MM.1S (cell line): Measurements from ENCODE around the gene HEXIM1.
A peak's percentile ranks its signal among the peaks of the same experiment; 100 is the strongest.

Source experiments
- DNase-seq: peaks from one replicate; pipeline ENCODE4 v3.0.0-alpha.2; 2015
- H2AFZ ChIP-seq: fragments of 300-600 bp; sonication (generic); 2 replicates; pipeline ENCODE4 v1.6.0; 2016; ENCODE audit warnings: antibody characterized with exemption, low read length
- H3F3A ChIP-seq: fragments of 300-600 bp; sonication (generic); 2 replicates; pipeline ENCODE4 v1.6.1; 2016; ENCODE audit warnings: mild to moderate bottlenecking, antibody characterized with exemption, low read length, moderate library complexity, mixed read lengths; ENCODE audit not compliant: insufficient read depth
- H3K27ac ChIP-seq: fragments of 300-600 bp; sonication (generic); 2 replicates; pipeline ENCODE4 v1.5.1; 2016; ENCODE audit warnings: mild to moderate bottlenecking, low read length
- H3K27me3 ChIP-seq: fragments of 300-600 bp; sonication (generic); replicated peaks from 2 replicates; pipeline ENCODE4 v1.6.0; 2016; ENCODE audit warnings: low read length; ENCODE audit not compliant: insufficient read depth
- H3K36me3 ChIP-seq: fragments of 300-600 bp; sonication (generic); replicated peaks from 2 replicates; pipeline ENCODE4 v1.6.1; 2016; ENCODE audit warnings: mild to moderate bottlenecking, low read length, mixed read lengths; ENCODE audit not compliant: insufficient read depth
- H3K4me1 ChIP-seq: fragments of 300-600 bp; sonication (generic); 2 replicates; pipeline ENCODE4 v1.6.1; 2016; ENCODE audit warnings: low read length, mixed read lengths
- H3K4me2 ChIP-seq: fragments of 300-600 bp; sonication (generic); 2 replicates; pipeline ENCODE4 v1.6.0; 2016; ENCODE audit warnings: low read depth, low read length
- H3K4me3 ChIP-seq: fragments of 300-600 bp; sonication (generic); 2 replicates; pipeline ENCODE4 v1.5.1; 2016; ENCODE audit warnings: low read length, mixed read lengths
- H3K79me2 ChIP-seq: fragments of 300-600 bp; sonication (generic); 2 replicates; pipeline ENCODE4 v1.6.1; 2016; ENCODE audit warnings: mixed run types, low read length, mixed read lengths
- H3K9ac ChIP-seq: fragments of 300-600 bp; sonication (generic); 2 replicates; pipeline ENCODE4 v1.6.1; 2016; ENCODE audit warnings: low read length, mixed read lengths
- H3K9me2 ChIP-seq: fragments of 300-600 bp; sonication (generic); replicated peaks from 2 replicates; pipeline ENCODE4 v1.6.1; 2016; ENCODE audit warnings: mild to moderate bottlenecking, low read length, mixed read lengths; ENCODE audit not compliant: insufficient read depth
- H3K9me3 ChIP-seq: fragments of 300-600 bp; sonication (generic); replicated peaks from 2 replicates; pipeline ENCODE4 v1.6.1; 2016; ENCODE audit warnings: mild to moderate bottlenecking, low read length, mixed read lengths; ENCODE audit not compliant: insufficient read depth
- H4K20me1 ChIP-seq: fragments of 300-600 bp; sonication (generic); 2 replicates; pipeline ENCODE4 v1.6.1; 2016; ENCODE audit warnings: mild to moderate bottlenecking, low read length, moderate library complexity, mixed read lengths; ENCODE audit not compliant: insufficient read depth
- EZH2 ChIP-seq: fragments of 300-600 bp; sonication (generic); optimal IDR thresholded peaks from 2 replicates; pipeline ENCODE3; 2017; ENCODE audit warnings: low read depth, mild to moderate bottlenecking, antibody characterized with exemption, low read length, mixed read lengths
- EZH2phosphoT487 ChIP-seq: fragments of 300-600 bp; sonication (generic); IDR thresholded peaks from 2 replicates; pipeline ENCODE4 v1.6.1; 2018; ENCODE audit warnings: antibody characterized with exemption, low read length
- TF ChIP-seq, protein P1 (sequence below): fragments of 300-600 bp; sonication (generic); IDR thresholded peaks from 2 replicates; pipeline ENCODE4 v1.5.1; 2016; ENCODE audit warnings: antibody characterized with exemption, low read length, mixed read lengths

HEXIM1 gene

DNA sequence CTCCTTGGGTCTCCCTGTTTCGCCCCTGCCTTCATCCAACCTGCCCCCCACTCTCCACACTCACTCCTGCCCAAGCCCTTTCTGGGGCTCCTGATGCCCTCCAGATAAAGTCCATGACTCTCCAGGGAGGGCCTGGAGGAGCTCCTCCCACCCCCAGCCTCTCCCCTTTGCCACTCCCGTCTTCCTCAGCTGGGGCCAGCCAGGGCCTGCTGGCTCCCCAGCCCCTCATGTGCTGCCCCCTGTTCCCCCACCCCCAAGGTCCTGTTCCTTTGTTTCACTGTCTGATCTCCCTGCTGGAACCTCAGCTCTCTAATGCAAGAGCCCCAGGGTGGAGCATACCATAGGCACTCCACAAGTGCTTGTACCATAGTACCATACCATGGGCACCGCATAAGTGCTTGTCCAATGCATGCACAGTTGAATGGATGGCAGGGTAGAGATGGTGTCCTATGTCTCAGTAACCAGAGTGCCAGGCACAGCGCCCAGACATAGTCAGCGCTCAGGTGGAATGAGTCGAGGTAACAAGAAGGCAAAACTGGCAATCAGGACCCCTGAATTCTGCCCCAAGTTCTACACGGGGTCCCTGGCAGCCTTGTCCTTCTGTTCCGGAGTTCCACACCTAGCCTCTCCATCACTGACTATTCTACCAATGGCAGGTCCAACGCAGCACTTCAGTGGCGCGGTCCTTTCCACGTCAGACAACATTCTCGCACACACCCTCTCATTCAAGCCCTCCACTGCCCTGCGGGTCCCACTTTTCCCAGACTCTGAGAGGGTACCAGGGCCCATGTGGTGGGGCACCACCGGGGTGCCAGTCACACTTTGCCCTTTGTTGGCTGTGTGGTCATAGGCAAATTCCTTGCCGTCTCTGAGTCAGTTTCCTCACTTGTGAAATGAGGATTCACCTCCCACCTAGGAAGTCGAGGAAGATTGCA, 17.3 kb upstream of the HEXIM1 start:
- H3K9me3 ChIP-seq: no peaks in the 10 kb centered on the region
- H3K79me2 ChIP-seq: peaks cover 2% of the 10 kb centered on the region; the same call in 1 of the 2 replicates
- no peak overlapping the region for H2AFZ ChIP-seq
- H3K9ac ChIP-seq: no peak overlapping the region
- H3K36me3 ChIP-seq: no peaks in the 10 kb centered on the region
- TF ChIP-seq, protein P1, sequence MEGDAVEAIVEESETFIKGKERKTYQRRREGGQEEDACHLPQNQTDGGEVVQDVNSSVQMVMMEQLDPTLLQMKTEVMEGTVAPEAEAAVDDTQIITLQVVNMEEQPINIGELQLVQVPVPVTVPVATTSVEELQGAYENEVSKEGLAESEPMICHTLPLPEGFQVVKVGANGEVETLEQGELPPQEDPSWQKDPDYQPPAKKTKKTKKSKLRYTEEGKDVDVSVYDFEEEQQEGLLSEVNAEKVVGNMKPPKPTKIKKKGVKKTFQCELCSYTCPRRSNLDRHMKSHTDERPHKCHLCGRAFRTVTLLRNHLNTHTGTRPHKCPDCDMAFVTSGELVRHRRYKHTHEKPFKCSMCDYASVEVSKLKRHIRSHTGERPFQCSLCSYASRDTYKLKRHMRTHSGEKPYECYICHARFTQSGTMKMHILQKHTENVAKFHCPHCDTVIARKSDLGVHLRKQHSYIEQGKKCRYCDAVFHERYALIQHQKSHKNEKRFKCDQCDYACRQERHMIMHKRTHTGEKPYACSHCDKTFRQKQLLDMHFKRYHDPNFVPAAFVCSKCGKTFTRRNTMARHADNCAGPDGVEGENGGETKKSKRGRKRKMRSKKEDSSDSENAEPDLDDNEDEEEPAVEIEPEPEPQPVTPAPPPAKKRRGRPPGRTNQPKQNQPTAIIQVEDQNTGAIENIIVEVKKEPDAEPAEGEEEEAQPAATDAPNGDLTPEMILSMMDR: no peak
- TF ChIP-seq EZH2 (no peak), EZH2phosphoT487 (no peak)
- no peak overlapping the region for H3K4me2 ChIP-seq
- peaks cover 6% of the 10 kb centered on the region; the same call in 1 of the 2 replicates for H3K4me1 ChIP-seq
- no peaks in the 10 kb centered on the region for H4K20me1 ChIP-seq
- 0 out of 2 replicates have a peak, but pooled peaks cover 8% of the 10 kb centered on the region for H3K27me3 ChIP-seq
- no peak overlapping the region for H3K27ac ChIP-seq
- H3F3A ChIP-seq: peaks cover 6% of the 10 kb centered on the region
- H3K9me2 ChIP-seq: no peaks in the 10 kb centered on the region
- DNase-seq: no peak
- H3K4me3 ChIP-seq: no peak overlapping the region

DNA sequence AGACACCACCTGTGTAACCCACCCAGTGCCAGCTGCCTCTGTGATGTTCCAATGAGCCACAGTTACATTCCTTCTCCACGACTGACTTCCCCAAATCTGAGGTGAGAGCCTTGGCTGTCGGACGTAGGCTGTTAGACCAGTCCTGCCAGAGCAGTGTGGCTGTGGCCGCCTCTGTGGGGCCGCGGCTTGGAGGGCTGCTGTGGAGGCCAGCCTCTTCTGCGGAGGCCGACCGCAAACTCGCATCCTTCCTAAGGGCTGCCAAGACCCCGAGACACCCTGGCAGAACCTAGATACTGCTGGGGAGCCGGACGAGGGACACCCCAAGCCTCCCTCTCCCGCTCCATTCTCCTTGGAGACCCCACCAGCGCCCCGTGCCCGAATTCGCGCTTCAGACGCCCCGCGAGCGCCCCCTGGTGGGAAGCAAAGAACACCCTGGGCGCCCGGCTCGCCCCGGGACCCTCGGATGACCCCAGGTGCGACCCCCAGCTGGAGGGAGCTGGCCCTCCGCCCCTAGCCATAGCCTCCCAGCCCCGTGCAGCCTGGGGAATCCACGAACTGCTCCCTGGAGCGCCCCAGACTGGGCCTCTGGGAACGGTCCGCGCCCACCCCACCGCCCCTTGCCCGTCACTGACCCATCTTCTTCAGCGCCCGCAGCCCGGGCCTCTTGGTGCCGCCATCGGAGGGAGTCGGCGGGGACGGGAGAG, 16.5 kb upstream of the HEXIM1 start:
- Histone ChIP-seq H2AFZ (peak overlapping the region; percentile 91), H3K9ac (peak overlapping the region; percentile 46; the same call in 1 of the 2 replicates), H3K9me2 (no peaks in the 10 kb centered on the region), H3K9me3 (no peaks in the 10 kb centered on the region), H4K20me1 (no peaks in the 10 kb centered on the region), H3K27me3 (0 out of 2 replicates have a peak, but pooled peaks cover 8% of the 10 kb centered on the region), H3K27ac (no peak overlapping the region), H3K79me2 (peaks cover 10% of the 10 kb centered on the region; the same call in 1 of the 2 replicates), H3K4me3 (peak overlapping the region; percentile 76), H3F3A (peaks cover 6% of the 10 kb centered on the region), H3K36me3 (no peaks in the 10 kb centered on the region), H3K4me1 (peaks cover 10% of the 10 kb centered on the region), H3K4me2 (peak overlapping the region; percentile 99)
- no peak for TF ChIP-seq EZH2
- TF ChIP-seq, protein P1: peak; percentile 74
- TF ChIP-seq EZH2phosphoT487: no peak
- DNase-seq: peak; percentile 24

DNA sequence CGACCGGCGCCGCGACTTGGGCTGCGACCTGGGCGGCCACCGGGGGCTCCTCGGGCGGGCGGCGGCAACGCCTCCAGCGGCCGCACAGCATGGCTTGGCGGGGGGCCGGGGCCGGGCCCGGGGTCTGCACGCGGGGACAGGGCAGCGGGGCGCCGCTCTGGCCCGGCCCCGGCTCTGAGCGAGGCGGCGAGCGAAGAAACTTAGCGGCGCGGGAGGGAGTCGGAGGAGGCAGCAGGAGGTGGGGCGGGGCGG, 16.0 kb upstream of the HEXIM1 start, which contains the start of gene PLCD3:
PLCD3 (minus strand) TSS at position 196 of the 252 bp plus-strand sequence; CDS start at position 91, 105 bp downstream.
- peak within 1 kb of the TSS; percentile 97 for H3K4me3 ChIP-seq
- peak within 1 kb of the TSS; percentile 82 for H3K9ac ChIP-seq
- no peaks in the 10 kb centered on the region for H4K20me1 ChIP-seq
- H3K27me3 ChIP-seq: 0 out of 2 replicates have a peak, but pooled peaks cover 8% of the 10 kb centered on the region
- H3K4me2 ChIP-seq: peak within 1 kb of the TSS; percentile 100
- peak within 1 kb of the TSS; percentile 99 for H2AFZ ChIP-seq
- peaks cover 6% of the 10 kb centered on the region for H3F3A ChIP-seq
- H3K9me2 ChIP-seq: no peaks in the 10 kb centered on the region
- H3K36me3 ChIP-seq: no peaks in the 10 kb centered on the region
- no peaks in the 10 kb centered on the region for H3K9me3 ChIP-seq
- peaks cover 10% of the 10 kb centered on the region for H3K4me1 ChIP-seq
- H3K27ac ChIP-seq: peak within 1 kb of the TSS; percentile 88
- peaks cover 12% of the 10 kb centered on the region; the same call in 1 of the 2 replicates for H3K79me2 ChIP-seq
- TF ChIP-seq EZH2phosphoT487 (no peak), EZH2 (no peak)
- TF ChIP-seq, protein P1: no peak
- no peak for DNase-seq
